ENCODE results near the gene CYTH4. TPM values are rescaled to one million over a fixed set of nuclear protein-coding genes. Genes with fewer than 3 reads are reported as not detected.

The CYTH4 gene
- total and polyA plus RNA-seq, 12 donors = 4.7 to 80.7 (median 22.1) TPM

GRCh38 chr22:37310815-37311595, 28.7 kb downstream of the CYTH4 start:
- H3K4me1 ChIP-seq (replicated peaks in 1 of 2) = peaks cover 21 to 29% of the 10 kb centered on the region in 2 donors
- peak in 2 of 7 donors; percentile 43 for DNase-seq
- no peak overlapping the region for H3K4me3 ChIP-seq
- H3K9me3 ChIP-seq (replicated peaks in 1 of 3) = no peaks in the 10 kb centered on the region
- WGBS, 4 donors = 76 to 88% (median 82%) methylated on average over 15 to 25 of the region's 25 CpGs
- intact Hi-C loops (cut with DNase I) = loop anchor here (10.0 kb wide), 1 partner anchor 114 kb away; the partner anchor contains the start of gene ELFN2 (in 2 of the 2)
- H3K27ac ChIP-seq = peak overlapping the region in 1 of 5 donors; percentile 25
- no peaks in the 10 kb centered on the region for H3K27me3 ChIP-seq
- TF ChIP-seq POLR2A (IDR thresholded peaks at IDR 0.05) = no peak
- TF ChIP-seq, protein P1, sequence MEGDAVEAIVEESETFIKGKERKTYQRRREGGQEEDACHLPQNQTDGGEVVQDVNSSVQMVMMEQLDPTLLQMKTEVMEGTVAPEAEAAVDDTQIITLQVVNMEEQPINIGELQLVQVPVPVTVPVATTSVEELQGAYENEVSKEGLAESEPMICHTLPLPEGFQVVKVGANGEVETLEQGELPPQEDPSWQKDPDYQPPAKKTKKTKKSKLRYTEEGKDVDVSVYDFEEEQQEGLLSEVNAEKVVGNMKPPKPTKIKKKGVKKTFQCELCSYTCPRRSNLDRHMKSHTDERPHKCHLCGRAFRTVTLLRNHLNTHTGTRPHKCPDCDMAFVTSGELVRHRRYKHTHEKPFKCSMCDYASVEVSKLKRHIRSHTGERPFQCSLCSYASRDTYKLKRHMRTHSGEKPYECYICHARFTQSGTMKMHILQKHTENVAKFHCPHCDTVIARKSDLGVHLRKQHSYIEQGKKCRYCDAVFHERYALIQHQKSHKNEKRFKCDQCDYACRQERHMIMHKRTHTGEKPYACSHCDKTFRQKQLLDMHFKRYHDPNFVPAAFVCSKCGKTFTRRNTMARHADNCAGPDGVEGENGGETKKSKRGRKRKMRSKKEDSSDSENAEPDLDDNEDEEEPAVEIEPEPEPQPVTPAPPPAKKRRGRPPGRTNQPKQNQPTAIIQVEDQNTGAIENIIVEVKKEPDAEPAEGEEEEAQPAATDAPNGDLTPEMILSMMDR (IDR thresholded peaks at IDR 0.05) = no peak
- no peaks in the 10 kb centered on the region for H3K36me3 ChIP-seq (replicated peaks in 1 of 2)

GRCh38 chr22:37311761-37312312, 29.5 kb downstream of the CYTH4 start:
- no peak for DNase-seq
- Histone ChIP-seq H3K9me3 (replicated peaks in 1 of 3) (no peaks in the 10 kb centered on the region), H3K4me3 (no peak overlapping the region), H3K27me3 (no peaks in the 10 kb centered on the region), H3K36me3 (replicated peaks in 1 of 2) (no peaks in the 10 kb centered on the region), H3K27ac (peak overlapping the region in 1 of 5 donors; percentile 24), H3K4me1 (replicated peaks in 1 of 2) (peaks cover 13 to 21% of the 10 kb centered on the region in 2 donors)
- TF ChIP-seq, protein P1 (IDR thresholded peaks at IDR 0.05) = no peak
- TF ChIP-seq POLR2A (IDR thresholded peaks at IDR 0.05) = no peak
- 83 to 95% (median 93%) methylated on average over 15 to 19 of the region's 19 CpGs for WGBS, 4 donors
- intact Hi-C loops (cut with DNase I) = loop anchor here (10.0 kb wide), 1 partner anchor 113 kb away; the partner anchor contains the start of gene ELFN2 (in 2 of the 2)

- Histone ChIP-seq H3K4me3 (no peak overlapping the region), H3K27me3 (no peaks in the 10 kb centered on the region), H3K27ac (no peak overlapping the region), H3K36me3 (replicated peaks in 1 of 2) (no peaks in the 10 kb centered on the region), H3K9me3 (replicated peaks in 1 of 3) (no peaks in the 10 kb centered on the region), H3K4me1 (replicated peaks in 1 of 2) (peaks cover 4 to 12% of the 10 kb centered on the region in 2 donors)
- DNase-seq = no peak
- TF ChIP-seq, protein P1 (IDR thresholded peaks at IDR 0.05) = no peak
- TF ChIP-seq POLR2A (IDR thresholded peaks at IDR 0.05) = no peak
- WGBS, 4 donors = 78 to 88% (median 86%) methylated on average over 9 of the region's 9 CpGs
- intact Hi-C loops (cut with DNase I) = loop anchor here (10.0 kb wide), 1 partner anchor 112 kb away; the partner anchor contains the start of gene ELFN2 (in 2 of the 2)
Observed at GRCh38 chr22:37312549-37313183, 30.4 kb downstream of the CYTH4 start.
